ENCODE data around the gene UMAD1.

The UMAD1 gene

GRCh38 chr7:7718492-7718891 lies 77.9 kb downstream of the UMAD1 start, which contains the start of gene RPA3:
TSS of gene RPA3 (minus strand) at chr7:7718607. CDS start at chr7:7640418, 78,189 bp downstream.
- no peak for DNase-seq (ENCODE audit: insufficient read length, low spot score)
- FAIRE-seq = no peak

- FAIRE-seq (peak; percentile 80), DNase-seq (ENCODE audit: insufficient read length, low spot score) (peak; percentile 72)
Measured at GRCh38 chr7:7719236-7719635, 78.7 kb downstream of the UMAD1 start.

GRCh38 chr7:7720193-7720592 lies 79.6 kb downstream of the UMAD1 start:
- FAIRE-seq (no peak), DNase-seq (ENCODE audit: insufficient read length, low spot score) (no peak)

GRCh38 chr7:7720750-7721621 lies 80.4 kb downstream of the UMAD1 start:
- FAIRE-seq (no peak), DNase-seq (ENCODE audit: insufficient read length, low spot score) (no peak)

- FAIRE-seq (no peak), DNase-seq (ENCODE audit: insufficient read length, low spot score) (no peak)
Measured at GRCh38 chr7:7731732-7732131, 91.2 kb downstream of the UMAD1 start.

- DNase-seq (ENCODE audit: insufficient read length, low spot score) = peak; percentile 21
- FAIRE-seq = no peak
Measured at GRCh38 chr7:7732621-7733281, 92.2 kb downstream of the UMAD1 start.

GRCh38 chr7:7736671-7737070 lies 96.1 kb downstream of the UMAD1 start:
- no peak for FAIRE-seq
- no peak for DNase-seq (ENCODE audit: insufficient read length, low spot score)

- FAIRE-seq (no peak), DNase-seq (ENCODE audit: insufficient read length, low spot score) (no peak)
Measured at GRCh38 chr7:7737674-7738073, 97.1 kb downstream of the UMAD1 start.

- FAIRE-seq = no peak
- DNase-seq (ENCODE audit: insufficient read length, low spot score) = no peak
Measured at GRCh38 chr7:7738177-7738576, 97.6 kb downstream of the UMAD1 start.

- peak; percentile 4 for FAIRE-seq
- DNase-seq (ENCODE audit: insufficient read length, low spot score) = no peak
Measured at GRCh38 chr7:7738622-7739021, 98.1 kb downstream of the UMAD1 start.

GRCh38 chr7:7739204-7740036 lies 98.9 kb downstream of the UMAD1 start:
- FAIRE-seq = no peak
- DNase-seq (ENCODE audit: insufficient read length, low spot score) = no peak

GRCh38 chr7:7740037-7740355 lies 99.4 kb downstream of the UMAD1 start:
- FAIRE-seq (no peak), DNase-seq (ENCODE audit: insufficient read length, low spot score) (no peak)

GRCh38 chr7:7742223-7742622 lies 101.7 kb downstream of the UMAD1 start:
- DNase-seq (ENCODE audit: insufficient read length, low spot score) = no peak
- FAIRE-seq = no peak

- DNase-seq (ENCODE audit: insufficient read length, low spot score) (no peak), FAIRE-seq (no peak)
Measured at GRCh38 chr7:7745258-7745657, 104.7 kb downstream of the UMAD1 start.

- FAIRE-seq (no peak), DNase-seq (ENCODE audit: insufficient read length, low spot score) (no peak)
Measured at GRCh38 chr7:7745966-7746365, 105.4 kb downstream of the UMAD1 start.

GRCh38 chr7:7746458-7746857 lies 105.9 kb downstream of the UMAD1 start:
- FAIRE-seq = no peak
- DNase-seq (ENCODE audit: insufficient read length, low spot score) = no peak

GRCh38 chr7:7750571-7751242 lies 110.2 kb downstream of the UMAD1 start:
- DNase-seq (ENCODE audit: insufficient read length, low spot score) (no peak), FAIRE-seq (no peak)

GRCh38 chr7:7751243-7752092 lies 110.9 kb downstream of the UMAD1 start:
- FAIRE-seq = no peak
- no peak for DNase-seq (ENCODE audit: insufficient read length, low spot score)

GRCh38 chr7:7756577-7756976 lies 116.0 kb downstream of the UMAD1 start:
- FAIRE-seq (no peak), DNase-seq (ENCODE audit: insufficient read length, low spot score) (no peak)

GRCh38 chr7:7757576-7757975 lies 117.0 kb downstream of the UMAD1 start:
- no peak for DNase-seq (ENCODE audit: insufficient read length, low spot score)
- FAIRE-seq = no peak
